ENCODE data around the gene PLB1.

PLB1 gene

DNA sequence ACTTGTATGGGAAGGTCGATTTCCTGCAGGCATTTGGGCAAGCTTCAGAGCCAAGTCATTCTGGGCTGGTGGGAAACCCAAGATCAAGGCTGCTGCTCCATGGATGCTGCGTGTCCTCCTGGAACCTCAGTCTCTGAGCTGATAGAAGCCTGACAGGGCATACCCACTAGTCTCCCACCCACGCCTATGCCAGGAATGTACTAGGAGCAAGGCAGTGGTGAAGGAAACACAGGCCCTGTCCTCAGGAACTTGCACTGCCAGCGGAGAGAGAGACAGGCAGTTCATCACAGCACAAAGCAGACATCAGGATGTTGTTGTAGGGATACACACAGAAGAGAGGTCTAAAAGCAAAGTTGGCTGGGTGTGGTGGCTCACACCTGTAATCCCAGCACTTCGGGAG, 84.2 kb downstream of the PLB1 start:
- Histone ChIP-seq H2AFZ (ENCODE audit: low read length) (no peak overlapping the region), H3K79me2 (ENCODE audit: insufficient read depth, low read length) (no peaks in the 10 kb centered on the region), H3K9ac (ENCODE audit: low read depth, low read length, poor library complexity, severe bottlenecking) (no peak overlapping the region), H3K4me1 (ENCODE audit: insufficient read depth, low read length, poor library complexity, severe bottlenecking) (peaks cover 7% of the 10 kb centered on the region), H3K9me3 (ENCODE audit: insufficient read depth, low read depth, low read length) (no peaks in the 10 kb centered on the region), H3K4me3 (ENCODE audit: low read length, poor library complexity, severe bottlenecking) (no peak overlapping the region), H3K36me3 (ENCODE audit: insufficient read depth, low read length) (no peaks in the 10 kb centered on the region), H3K27me3 (ENCODE audit: insufficient read depth, low read length, poor library complexity, severe bottlenecking) (no peaks in the 10 kb centered on the region), H3K4me2 (ENCODE audit: low read depth, low read length, poor library complexity, severe bottlenecking) (no peak overlapping the region), H4K20me1 (ENCODE audit: insufficient read depth, low read length, poor library complexity, severe bottlenecking) (no peaks in the 10 kb centered on the region), H3K9me2 (replicated peaks; ENCODE audit: low read depth, low read length) (no peaks in the 10 kb centered on the region), H3F3A (ENCODE audit: low read depth) (no peaks in the 10 kb centered on the region)
- TF ChIP-seq EZH2phosphoT487 (IDR thresholded peaks at IDR 0.05; ENCODE audit: borderline replicate concordance): no peak
- TF ChIP-seq, protein P1, sequence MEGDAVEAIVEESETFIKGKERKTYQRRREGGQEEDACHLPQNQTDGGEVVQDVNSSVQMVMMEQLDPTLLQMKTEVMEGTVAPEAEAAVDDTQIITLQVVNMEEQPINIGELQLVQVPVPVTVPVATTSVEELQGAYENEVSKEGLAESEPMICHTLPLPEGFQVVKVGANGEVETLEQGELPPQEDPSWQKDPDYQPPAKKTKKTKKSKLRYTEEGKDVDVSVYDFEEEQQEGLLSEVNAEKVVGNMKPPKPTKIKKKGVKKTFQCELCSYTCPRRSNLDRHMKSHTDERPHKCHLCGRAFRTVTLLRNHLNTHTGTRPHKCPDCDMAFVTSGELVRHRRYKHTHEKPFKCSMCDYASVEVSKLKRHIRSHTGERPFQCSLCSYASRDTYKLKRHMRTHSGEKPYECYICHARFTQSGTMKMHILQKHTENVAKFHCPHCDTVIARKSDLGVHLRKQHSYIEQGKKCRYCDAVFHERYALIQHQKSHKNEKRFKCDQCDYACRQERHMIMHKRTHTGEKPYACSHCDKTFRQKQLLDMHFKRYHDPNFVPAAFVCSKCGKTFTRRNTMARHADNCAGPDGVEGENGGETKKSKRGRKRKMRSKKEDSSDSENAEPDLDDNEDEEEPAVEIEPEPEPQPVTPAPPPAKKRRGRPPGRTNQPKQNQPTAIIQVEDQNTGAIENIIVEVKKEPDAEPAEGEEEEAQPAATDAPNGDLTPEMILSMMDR (conservative IDR thresholded peaks at IDR 0.05; ENCODE audit: low read length): no peak

DNA sequence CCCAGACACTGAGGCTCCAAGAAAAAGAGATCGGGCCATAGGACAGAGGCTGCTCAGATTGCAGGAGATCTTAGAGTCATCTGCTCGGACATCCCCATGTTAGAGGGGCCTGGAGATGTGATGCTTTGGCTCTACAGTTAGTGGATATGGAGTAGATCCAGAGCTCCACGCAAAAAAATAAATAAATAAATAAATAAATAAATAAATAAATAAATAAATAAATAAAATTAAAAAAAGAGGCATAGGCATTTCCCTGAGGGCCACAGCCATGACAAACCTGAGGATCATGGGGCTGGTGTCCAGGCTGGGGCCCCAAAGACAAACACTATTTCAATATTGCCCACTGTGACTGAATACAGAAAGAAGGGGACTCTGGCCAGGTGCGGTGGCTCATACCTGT, 85.5 kb downstream of the PLB1 start:
- Histone ChIP-seq H3K4me1 (ENCODE audit: insufficient read depth, low read length, poor library complexity, severe bottlenecking) (peaks cover 7% of the 10 kb centered on the region), H3K36me3 (ENCODE audit: insufficient read depth, low read length) (no peaks in the 10 kb centered on the region), H3K27me3 (ENCODE audit: insufficient read depth, low read length, poor library complexity, severe bottlenecking) (no peaks in the 10 kb centered on the region), H3F3A (ENCODE audit: low read depth) (no peaks in the 10 kb centered on the region), H3K9me3 (ENCODE audit: insufficient read depth, low read depth, low read length) (no peaks in the 10 kb centered on the region), H3K9ac (ENCODE audit: low read depth, low read length, poor library complexity, severe bottlenecking) (no peak overlapping the region), H4K20me1 (ENCODE audit: insufficient read depth, low read length, poor library complexity, severe bottlenecking) (no peaks in the 10 kb centered on the region), H3K4me3 (ENCODE audit: low read length, poor library complexity, severe bottlenecking) (no peak overlapping the region), H2AFZ (ENCODE audit: low read length) (no peak overlapping the region), H3K4me2 (ENCODE audit: low read depth, low read length, poor library complexity, severe bottlenecking) (no peak overlapping the region), H3K9me2 (replicated peaks; ENCODE audit: low read depth, low read length) (no peaks in the 10 kb centered on the region), H3K79me2 (ENCODE audit: insufficient read depth, low read length) (no peaks in the 10 kb centered on the region)
- TF ChIP-seq, protein P1 (conservative IDR thresholded peaks at IDR 0.05; ENCODE audit: low read length): no peak
- no peak for TF ChIP-seq EZH2phosphoT487 (IDR thresholded peaks at IDR 0.05; ENCODE audit: borderline replicate concordance)

DNA sequence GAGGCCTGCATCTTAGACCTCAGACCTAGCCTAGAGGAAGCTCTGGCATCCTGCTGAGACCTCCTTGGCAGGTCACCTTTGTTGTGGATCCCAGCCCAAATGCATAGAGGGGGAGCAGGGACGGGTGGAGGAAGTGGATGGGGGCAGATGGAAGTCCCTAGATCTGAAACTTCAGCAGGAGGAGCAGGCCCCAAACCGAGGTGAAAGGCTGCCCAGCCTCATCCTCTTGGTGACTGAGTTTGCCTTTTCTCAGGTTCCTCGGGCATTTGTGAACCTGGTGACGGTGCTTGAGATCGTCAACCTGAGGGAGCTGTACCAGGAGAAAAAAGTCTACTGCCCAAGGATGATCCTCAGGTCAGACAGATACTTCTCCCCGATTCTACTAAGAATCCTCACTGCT, 86.3 kb downstream of the PLB1 start:
- no peak overlapping the region for H3K4me3 ChIP-seq (ENCODE audit: low read length, poor library complexity, severe bottlenecking)
- H3K9me2 ChIP-seq (replicated peaks; ENCODE audit: low read depth, low read length): no peaks in the 10 kb centered on the region
- H3K36me3 ChIP-seq (ENCODE audit: insufficient read depth, low read length): no peaks in the 10 kb centered on the region
- no peak overlapping the region for H2AFZ ChIP-seq (ENCODE audit: low read length)
- H3K9ac ChIP-seq (ENCODE audit: low read depth, low read length, poor library complexity, severe bottlenecking): no peak overlapping the region
- no peaks in the 10 kb centered on the region for H4K20me1 ChIP-seq (ENCODE audit: insufficient read depth, low read length, poor library complexity, severe bottlenecking)
- peaks cover 12% of the 10 kb centered on the region for H3K4me1 ChIP-seq (ENCODE audit: insufficient read depth, low read length, poor library complexity, severe bottlenecking)
- no peaks in the 10 kb centered on the region for H3K27me3 ChIP-seq (ENCODE audit: insufficient read depth, low read length, poor library complexity, severe bottlenecking)
- H3F3A ChIP-seq (ENCODE audit: low read depth): no peaks in the 10 kb centered on the region
- no peak overlapping the region for H3K4me2 ChIP-seq (ENCODE audit: low read depth, low read length, poor library complexity, severe bottlenecking)
- TF ChIP-seq, protein P1 (conservative IDR thresholded peaks at IDR 0.05; ENCODE audit: low read length): no peak
- no peak for TF ChIP-seq EZH2phosphoT487 (IDR thresholded peaks at IDR 0.05; ENCODE audit: borderline replicate concordance)
- H3K9me3 ChIP-seq (ENCODE audit: insufficient read depth, low read depth, low read length): no peaks in the 10 kb centered on the region
- no peaks in the 10 kb centered on the region for H3K79me2 ChIP-seq (ENCODE audit: insufficient read depth, low read length)
